Stimulated activated CD8-positive, alpha-beta memory T cell treated with anti-CD3 and anti-CD28 coated beads, Interleukin-7, amount 100 ng/mL, for 24 hours (primary cell): ENCODE results near the gene CYP2U1.
"Not testable (repeated sequence)": the region's sequence is repeated elsewhere in the genome, so short reads cannot be mapped to it uniquely, and the experiment has no call there.

ENCODE experiments used
- DNase-seq: peaks from one replicate; pipeline ENCODE4 v3.0.0-alpha.2; 2020; ENCODE audit warnings: low read depth

CYP2U1 gene

GRCh38 chr4:107930821-107931774 is at the start of gene CYP2U1:
CYP2U1 (plus strand) TSS chr4:107931549; CDS start chr4:107931644, 95 bp downstream.
- DNase-seq: peak; percentile 51

- DNase-seq: no peak
These were observed 45.5 kb upstream of the CYP2U1 start for GRCh38 chr4:107885865-107886264.

GRCh38 chr4:107888237-107888636 is 43.1 kb upstream of the CYP2U1 start:
- no peak for DNase-seq

- DNase-seq: no peak
These were observed 40.6 kb upstream of the CYP2U1 start for GRCh38 chr4:107890779-107891178.

GRCh38 chr4:107891299-107891698 is 40.0 kb upstream of the CYP2U1 start:
- DNase-seq: no peak

- DNase-seq: no peak
These were observed 37.9 kb upstream of the CYP2U1 start for GRCh38 chr4:107893171-107894137.

- no peak for DNase-seq
These were observed 37.2 kb upstream of the CYP2U1 start for GRCh38 chr4:107894138-107894603.

- DNase-seq: no peak
These were observed 35.1 kb upstream of the CYP2U1 start for GRCh38 chr4:107896158-107896645.

- no peak for DNase-seq
These were observed 34.7 kb upstream of the CYP2U1 start for GRCh38 chr4:107896646-107897045.

GRCh38 chr4:107897823-107898222 is 33.5 kb upstream of the CYP2U1 start:
- no peak for DNase-seq

- no peak for DNase-seq
These were observed 31.3 kb upstream of the CYP2U1 start for GRCh38 chr4:107900067-107900466.

GRCh38 chr4:107900508-107900907 is 30.8 kb upstream of the CYP2U1 start:
- no peak for DNase-seq

- no peak for DNase-seq
These were observed 30.0 kb upstream of the CYP2U1 start for GRCh38 chr4:107901213-107901934.

- DNase-seq: no peak
These were observed 28.6 kb upstream of the CYP2U1 start for GRCh38 chr4:107902715-107903114.

GRCh38 chr4:107905082-107905481 is 26.3 kb upstream of the CYP2U1 start:
- DNase-seq: not testable (repeated sequence)

- DNase-seq: no peak
These were observed 24.8 kb upstream of the CYP2U1 start for GRCh38 chr4:107906458-107907100.

- no peak for DNase-seq
These were observed 23.0 kb upstream of the CYP2U1 start for GRCh38 chr4:107908377-107908776.

GRCh38 chr4:107913283-107913899 is 18.0 kb upstream of the CYP2U1 start:
- DNase-seq: no peak

GRCh38 chr4:107915220-107915619 is 16.1 kb upstream of the CYP2U1 start:
- DNase-seq: no peak

- DNase-seq: no peak
These were observed 14.7 kb upstream of the CYP2U1 start for GRCh38 chr4:107916623-107917022.

GRCh38 chr4:107917500-107917899 is 13.8 kb upstream of the CYP2U1 start:
- DNase-seq: no peak
